ENCODE data around the gene C10orf105.

- TF ChIP-seq CTCF (IDR thresholded peaks at IDR 0.05) (no peak), POLR2A (IDR thresholded peaks at IDR 0.05) (no peak)
Measured at GRCh38 chr10:71736570-71736952, 17.0 kb upstream of the C10orf105 start.
